NCI-H524 (cell line): ENCODE measurements around the gene SDF2.
"Not testable (repeated sequence)": the region's sequence is repeated elsewhere in the genome, so short reads cannot be mapped to it uniquely, and the experiment has no call there.

Source experiments
- DNase-seq, 2 experiments: peaks; one replicate each; lab custom pipeline; 2025; lab: John Stamatoyannopoulos, UW

SDF2 gene

GRCh38 chr17:28626818-28627217 lies 34.9 kb downstream of the SDF2 start:
- DNase-seq: no peak

GRCh38 chr17:28624148-28624547 lies 37.6 kb downstream of the SDF2 start:
- DNase-seq: no peak

- DNase-seq: no peak
These were observed 38.0 kb downstream of the SDF2 start for GRCh38 chr17:28623696-28624095.

GRCh38 chr17:28622186-28622585 lies 39.5 kb downstream of the SDF2 start:
- peak; percentile 95 to 99 for DNase-seq

GRCh38 chr17:28620010-28620409 lies 41.7 kb downstream of the SDF2 start:
- no peak for DNase-seq

- DNase-seq: no peak
These were observed 43.2 kb downstream of the SDF2 start for GRCh38 chr17:28618464-28618863.

GRCh38 chr17:28616281-28616680 lies 45.4 kb downstream of the SDF2 start:
- no peak for DNase-seq

- DNase-seq: no peak
These were observed 46.3 kb downstream of the SDF2 start for GRCh38 chr17:28615260-28615940.

GRCh38 chr17:28613931-28614381 lies 47.8 kb downstream of the SDF2 start, which contains the start of gene RSKR:
TSS of gene RSKR (minus strand) at chr17:28614185. CDS start at chr17:28614161, 24 bp downstream.
- no peak for DNase-seq

- peak; percentile 14 to 66 for DNase-seq
These were observed 48.5 kb downstream of the SDF2 start for GRCh38 chr17:28612936-28613872.

- DNase-seq: no peak
These were observed 49.2 kb downstream of the SDF2 start for GRCh38 chr17:28612531-28612930.

GRCh38 chr17:28610376-28610775 lies 51.3 kb downstream of the SDF2 start:
- DNase-seq: no peak

GRCh38 chr17:28604031-28604430 lies 57.7 kb downstream of the SDF2 start:
- DNase-seq: not testable (repeated sequence)

- peak; percentile 70 to 77 for DNase-seq
These were observed 62.2 kb downstream of the SDF2 start for GRCh38 chr17:28599311-28600184.

- DNase-seq: peak; percentile 93 to 97
These were observed 62.9 kb downstream of the SDF2 start, which contains the start of gene SPAG5 for GRCh38 chr17:28598799-28599310. TSS of gene SPAG5 (minus strand) at chr17:28599025. CDS start at chr17:28598946, 79 bp downstream.

- no peak for DNase-seq
These were observed 63.3 kb downstream of the SDF2 start for GRCh38 chr17:28598389-28598788.
